GM19468 (cell line): Measurements from ENCODE around the gene MINDY4B.
"Not testable (repeated sequence)": the region's sequence is repeated elsewhere in the genome, so short reads cannot be mapped to it uniquely, and the experiment has no call there.

ENCODE experiments used
- ATAC-seq: cut with Tn5 transposase; IDR thresholded peaks from one replicate; pipeline ENCODE4 v1.9.1; 2021; ENCODE audit warnings: mild to moderate bottlenecking, moderate library complexity, moderate number of reproducible peaks; ENCODE audit not compliant: unreplicated experiment; ENCODE audit errors: extremely low read depth

The MINDY4B gene

DNA sequence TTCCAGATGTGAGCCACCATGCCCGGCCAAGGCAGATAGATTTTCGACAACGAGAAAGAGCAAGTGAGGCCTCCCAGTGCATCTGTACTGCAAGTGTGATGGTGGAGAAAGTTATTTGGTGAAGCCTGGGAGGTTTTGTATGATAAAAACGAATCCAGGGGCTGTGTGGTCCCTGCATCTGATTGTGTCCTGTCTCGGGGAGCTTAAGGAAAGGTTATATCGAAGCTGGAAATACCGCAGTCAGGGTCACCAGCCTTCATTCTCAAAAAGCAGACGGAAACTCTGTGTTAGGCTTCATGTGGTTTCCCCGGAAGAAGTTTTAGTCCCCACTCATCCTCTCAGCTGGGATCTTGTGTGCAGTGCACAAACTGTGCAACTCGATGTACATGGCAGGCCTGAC, 3.4 kb downstream of the MINDY4B start:
- no peak for ATAC-seq

DNA sequence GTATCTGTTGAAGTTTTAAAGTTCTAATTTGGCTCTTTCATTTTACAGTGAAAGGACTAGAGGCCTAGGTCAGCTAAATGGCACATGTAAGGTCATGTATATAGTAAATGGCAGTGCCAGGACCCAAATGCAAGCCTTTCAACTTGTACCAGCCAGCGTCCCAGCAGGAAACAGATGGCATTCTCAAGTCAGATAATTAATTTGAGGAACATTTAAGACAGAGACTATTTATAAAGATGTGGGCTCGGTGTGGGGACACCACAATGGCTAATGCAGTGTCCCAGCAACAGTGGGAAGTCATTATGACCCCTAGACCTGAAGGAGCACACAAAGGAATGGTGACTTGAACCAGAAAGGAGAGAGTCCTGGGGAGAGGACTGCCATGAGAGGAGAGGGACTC, 6.1 kb downstream of the MINDY4B start:
- ATAC-seq, result no peak

DNA sequence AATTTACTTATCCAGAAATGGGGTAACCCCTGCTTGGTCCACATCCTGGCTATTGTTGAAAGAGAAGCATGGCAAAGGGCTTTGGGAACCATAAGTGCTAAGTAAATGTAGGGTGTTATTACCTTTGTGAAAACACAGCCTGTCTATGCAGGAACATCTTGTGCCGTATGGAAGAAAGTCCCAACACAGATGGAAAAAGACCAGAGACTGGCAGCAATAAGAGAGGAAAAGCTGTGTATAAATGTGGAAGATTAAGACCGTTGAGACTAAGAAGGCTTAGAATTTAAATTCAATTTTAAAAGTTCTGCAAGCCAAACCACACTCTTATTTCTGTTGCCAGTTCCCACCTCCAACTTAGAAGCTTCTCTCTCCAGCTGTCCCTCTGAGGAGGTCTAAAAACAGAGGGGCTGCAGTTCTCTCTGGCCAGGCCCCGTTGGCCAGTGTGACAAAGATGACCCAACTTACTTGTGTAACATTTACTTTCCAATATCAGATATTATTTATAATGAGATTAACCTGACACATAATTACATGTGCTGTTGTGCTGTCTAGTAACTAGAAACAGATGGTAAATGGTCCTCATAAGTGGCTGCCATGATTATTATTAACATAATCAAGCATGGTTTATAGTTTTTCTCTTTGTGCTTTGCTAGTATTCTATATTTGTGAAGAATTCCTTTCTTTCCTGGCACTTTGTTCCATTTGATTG, 7.0 kb downstream of the MINDY4B start:
- no peak for ATAC-seq

DNA sequence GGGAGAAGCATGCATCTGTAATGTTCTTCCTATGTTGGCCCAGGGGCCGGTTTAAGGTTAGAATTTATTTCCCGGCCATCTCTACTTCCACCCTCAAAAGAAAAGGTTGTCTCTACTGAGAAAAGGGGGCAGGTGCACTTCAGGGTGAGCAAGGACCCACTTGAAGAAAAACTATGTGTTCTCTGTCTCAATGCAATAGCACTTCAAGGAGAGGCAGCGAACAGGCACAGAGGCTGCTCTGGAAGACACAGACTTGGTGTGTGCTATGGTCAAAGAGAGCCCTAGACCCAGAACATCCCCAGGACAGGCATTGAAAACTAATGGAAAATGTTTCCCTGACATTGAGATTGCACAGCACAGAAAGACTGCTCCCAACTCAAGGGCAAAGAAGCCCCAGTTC, 7.6 kb downstream of the MINDY4B start:
- ATAC-seq, result no peak

DNA sequence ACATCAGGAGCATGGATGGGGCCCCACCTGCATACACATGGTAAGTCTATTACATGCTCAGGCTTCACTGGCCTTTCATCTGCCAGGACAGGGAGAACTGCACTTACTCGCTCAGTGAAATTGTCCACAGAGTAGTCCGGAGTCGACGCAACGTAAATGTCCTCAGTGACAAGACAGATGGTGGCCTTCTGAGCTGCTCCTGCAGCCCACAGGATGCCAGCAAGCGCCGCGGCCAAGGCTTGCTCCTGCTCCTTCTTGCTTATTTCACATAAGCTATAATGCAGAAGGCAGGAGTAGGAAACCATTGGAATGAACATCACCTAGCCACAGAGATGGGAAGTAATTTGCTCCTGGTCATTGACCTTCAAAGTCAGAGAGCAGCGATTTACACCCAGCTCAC, 14.4 kb downstream of the MINDY4B start:
- no peak for ATAC-seq

DNA sequence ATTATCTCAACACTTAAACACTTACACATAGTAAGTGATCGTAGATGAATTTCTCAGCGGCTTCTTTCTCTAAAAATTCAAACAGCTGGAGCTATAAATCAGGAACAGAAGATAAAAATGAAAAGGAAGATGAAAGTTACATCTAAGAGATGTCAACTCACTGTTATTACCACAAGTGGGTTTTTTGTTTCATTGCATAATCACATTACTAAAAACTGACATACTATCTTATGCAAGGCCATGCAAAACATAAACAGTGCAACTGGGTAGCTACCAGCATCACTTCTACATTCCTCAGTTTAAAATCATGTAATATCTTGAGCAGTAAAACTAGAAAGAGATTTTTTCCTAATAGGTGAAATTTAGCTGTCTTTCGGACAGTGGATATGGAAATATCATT, 14.9 kb downstream of the MINDY4B start:
- no peak for ATAC-seq

DNA sequence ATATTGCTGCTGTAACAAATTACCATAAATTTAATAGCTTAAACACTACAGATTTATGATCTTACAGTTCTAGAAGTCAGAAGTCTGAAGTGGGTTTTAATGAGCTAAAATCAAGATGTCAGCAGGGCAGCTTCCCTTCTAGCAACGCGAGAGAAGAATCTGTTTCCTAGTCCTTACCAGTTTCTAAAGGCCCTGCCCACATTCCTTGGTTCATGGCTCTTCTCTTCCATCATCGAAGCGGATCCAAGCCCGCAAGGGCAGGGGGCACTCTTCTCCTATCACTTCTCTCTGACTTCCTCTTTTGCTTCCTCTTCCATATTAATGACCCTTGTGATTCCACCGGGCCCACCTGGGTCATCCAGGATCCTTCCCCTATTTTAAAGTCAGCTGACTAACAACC, 16.1 kb downstream of the MINDY4B start:
- ATAC-seq, result no peak

DNA sequence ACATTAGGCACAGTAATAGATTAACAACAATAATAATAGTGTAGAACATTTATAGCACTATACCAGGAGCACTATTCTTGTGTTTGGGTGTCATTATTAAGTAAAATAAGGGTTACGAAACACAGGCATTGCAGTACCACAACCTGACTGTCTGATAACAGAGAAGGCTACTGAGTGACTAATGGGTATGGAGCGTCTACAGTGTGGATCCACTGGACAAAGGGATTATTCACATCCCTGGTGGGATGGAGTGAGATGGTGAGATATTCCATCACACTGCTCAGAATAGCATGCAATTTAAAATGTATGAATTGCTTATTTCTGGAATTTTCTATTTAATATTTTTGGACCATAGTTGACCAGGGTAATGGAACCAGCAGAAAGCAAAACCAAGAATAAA, 18.2 kb downstream of the MINDY4B start:
- no peak for ATAC-seq

DNA sequence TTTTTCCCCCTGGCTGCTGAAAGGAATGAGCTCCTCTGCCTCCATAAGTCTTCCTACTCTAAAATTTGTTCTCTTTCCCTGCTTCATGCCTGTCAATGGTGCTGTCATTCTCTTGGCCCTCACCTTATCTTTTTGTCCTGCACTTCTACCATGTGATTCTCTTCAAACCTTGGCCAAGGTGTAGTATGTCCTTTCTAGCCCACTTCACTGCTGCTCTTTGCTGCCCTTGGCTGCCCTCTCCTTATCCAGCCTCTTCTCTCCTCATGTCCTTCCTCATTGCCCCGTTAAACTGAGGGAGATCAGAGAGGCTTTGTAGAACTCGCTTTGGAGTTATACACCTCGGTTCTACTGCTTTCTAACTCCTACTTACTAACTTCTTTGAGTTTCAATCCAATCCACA, 19.7 kb downstream of the MINDY4B start:
- no peak for ATAC-seq

DNA sequence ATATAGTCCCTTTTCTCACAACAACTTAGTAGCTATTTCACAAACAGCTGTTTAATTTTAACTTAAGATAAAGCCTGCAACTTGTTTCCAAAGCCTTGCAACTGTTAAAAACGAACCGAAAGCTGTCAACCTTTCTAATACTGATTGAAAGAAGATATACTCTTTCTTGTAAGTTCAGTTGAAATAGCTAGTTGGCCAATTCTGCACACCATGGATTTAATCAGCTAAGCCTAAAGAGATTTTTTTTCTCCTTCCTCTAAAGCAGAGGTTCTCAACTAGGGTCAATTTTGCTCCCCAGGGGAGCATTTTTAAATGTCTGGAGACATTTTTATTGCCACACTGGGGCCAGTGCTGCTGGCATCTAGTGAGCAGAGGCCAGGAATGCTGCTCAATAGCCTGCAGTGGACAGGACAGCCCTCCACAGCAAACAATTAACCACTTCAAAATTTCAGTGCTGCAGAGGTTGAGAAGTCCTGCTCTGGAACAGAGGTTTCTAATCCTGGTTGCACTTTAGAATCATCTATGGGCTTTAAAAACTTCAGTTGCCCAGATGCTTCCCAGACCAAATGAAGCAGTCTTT, 26.2 kb downstream of the MINDY4B start:
- ATAC-seq, result no peak

DNA sequence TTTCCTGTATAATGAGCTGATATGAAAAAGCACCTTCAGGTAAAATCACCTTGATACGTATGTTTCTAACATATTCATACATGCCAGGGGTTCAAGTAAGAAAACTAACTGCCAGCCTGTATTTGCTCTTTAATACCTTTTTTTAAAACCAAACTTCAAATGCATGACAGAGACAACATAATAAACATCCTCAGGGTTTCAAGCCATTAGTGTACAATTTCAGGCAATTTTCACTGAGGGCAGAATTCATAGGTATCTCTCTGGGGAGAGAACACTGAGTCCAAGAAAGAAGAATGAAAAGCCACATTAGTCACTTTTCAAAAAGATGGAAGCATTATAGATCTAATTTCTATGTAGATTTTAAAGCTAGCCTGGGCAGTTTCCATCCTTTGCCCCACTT, 26.9 kb downstream of the MINDY4B start:
- ATAC-seq, result no peak

DNA sequence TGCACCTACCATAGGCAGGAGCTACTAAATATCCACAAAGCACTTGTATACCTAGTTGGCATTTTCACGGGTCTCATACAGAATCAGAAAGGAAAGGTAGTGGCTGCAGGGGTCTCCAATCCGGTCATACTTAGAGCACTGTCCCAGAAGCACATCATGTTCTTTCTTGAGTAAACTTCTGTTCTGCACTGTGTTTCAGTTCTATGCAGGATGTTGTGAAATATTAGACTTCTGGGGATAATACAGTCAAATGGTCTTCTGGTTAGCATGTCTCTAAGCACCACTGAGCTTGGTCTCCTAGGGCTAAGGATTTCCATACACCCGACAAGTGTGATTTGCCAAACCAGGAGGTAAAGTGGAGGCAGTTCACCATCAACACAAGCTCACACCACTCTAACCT, 27.9 kb downstream of the MINDY4B start:
- ATAC-seq, result no peak

DNA sequence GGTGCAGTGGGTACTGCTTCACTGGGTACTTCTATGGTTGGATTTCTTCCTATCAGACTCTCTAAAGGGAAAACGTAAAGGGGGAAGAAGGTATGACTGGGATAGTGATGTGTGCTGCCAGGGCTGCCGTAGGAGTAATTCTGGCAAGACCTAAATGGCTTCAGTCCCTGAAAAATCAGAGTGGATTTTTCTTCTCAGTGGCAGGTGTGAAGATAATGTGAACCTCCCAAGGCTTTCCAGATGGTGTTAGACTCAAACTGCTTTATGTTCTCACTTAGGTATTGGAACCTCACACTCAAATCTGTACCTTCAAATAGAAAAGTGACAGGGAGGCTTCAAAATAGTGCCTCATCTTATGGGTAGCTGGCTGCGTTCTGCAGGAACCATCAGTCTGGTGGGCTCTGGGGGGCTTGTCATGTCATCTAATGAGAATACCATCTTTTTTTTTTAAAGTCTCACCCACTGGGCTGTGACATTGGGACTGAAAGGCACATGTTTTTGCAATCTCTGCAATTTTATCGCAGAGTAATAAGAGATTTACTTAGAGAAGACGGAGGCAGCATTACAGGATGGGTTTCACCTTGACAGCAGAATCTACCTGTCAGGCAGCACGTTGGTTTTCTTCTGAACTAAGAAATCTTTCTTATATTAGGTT, 28.5 kb downstream of the MINDY4B start:
- no peak for ATAC-seq

DNA sequence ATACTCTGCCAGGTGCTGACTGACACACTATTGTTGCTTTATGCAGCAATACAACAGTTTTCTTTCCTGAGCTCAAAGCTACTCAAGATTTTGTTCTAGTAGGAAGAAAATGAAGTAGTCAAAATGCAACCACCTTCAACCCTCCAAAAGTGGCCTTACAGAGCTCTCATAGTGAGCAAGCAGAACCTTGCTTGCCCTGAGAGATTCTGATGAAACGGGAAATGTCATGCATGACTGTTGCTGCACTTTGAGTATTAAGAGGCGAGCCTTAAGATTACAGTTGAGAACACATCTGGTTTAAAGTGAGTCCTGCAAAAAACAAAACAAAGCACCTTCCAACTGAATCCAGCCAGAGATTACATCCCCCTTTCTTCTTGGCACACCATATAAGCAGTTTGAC, 29.7 kb downstream of the MINDY4B start:
- ATAC-seq, result no peak

DNA sequence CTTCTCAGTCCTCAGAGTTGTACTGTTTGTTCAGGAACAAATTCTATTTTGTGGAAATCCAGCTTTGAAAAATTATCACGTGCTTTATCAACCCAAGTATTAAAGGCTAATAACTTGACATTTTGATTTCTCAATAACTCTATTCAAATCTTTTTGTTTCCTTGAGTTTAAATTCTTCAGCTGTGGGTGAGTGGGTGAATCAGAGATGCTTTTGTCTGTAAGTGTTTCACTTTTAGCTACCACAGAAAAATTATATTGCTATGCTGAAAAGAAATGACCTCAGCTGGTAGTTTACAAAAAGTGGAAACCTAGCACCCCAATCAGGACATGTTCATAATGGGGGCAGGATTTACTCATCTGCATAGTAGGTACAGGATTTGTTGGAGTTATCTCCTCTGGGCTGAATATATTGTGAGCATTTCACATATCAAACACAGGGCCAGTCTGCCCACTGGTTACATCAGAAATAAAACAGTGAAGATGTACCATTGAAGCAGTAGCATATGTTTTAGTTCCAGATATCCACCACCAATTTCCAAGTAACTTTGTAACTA, 30.5 kb downstream of the MINDY4B start:
- no peak for ATAC-seq

DNA sequence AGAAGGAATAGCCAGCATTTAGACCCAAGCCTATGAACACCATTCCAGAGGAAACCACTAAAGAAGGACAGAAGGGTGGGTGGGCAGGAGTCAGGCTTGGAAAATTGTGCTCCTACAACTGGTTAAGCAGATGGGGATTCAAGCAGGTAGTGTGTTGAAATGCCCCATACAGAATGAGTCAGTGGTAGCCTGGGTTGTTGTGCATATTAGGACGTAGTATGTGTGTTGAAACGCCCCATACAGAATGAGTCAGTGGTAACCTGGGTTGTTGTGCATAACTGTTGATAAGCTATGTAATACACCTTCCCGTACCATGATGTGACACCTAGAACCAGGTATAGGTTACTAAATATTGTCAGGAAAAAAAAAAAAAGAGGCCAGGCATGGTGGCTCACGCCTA, 34.0 kb downstream of the MINDY4B start:
- no peak for ATAC-seq

DNA sequence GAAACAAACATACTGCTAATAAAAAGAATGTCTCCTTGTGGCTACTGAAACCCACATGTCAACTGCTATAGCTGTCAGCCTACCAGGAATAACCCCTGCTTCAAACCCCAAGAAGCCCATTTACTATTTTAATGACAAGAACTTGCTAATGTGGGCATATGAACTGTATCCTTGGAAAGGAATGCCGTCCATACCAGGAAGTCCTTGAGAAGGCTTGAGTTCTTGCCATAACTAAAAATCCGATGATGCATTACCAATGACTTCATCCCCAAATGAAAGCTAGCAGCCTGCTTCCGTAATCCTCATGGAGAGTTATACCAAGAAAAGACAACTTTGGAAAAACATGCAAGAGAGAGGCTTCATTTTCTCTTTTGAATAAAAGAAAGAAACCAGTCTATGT, 34.8 kb downstream of the MINDY4B start:
- ATAC-seq, result no peak

DNA sequence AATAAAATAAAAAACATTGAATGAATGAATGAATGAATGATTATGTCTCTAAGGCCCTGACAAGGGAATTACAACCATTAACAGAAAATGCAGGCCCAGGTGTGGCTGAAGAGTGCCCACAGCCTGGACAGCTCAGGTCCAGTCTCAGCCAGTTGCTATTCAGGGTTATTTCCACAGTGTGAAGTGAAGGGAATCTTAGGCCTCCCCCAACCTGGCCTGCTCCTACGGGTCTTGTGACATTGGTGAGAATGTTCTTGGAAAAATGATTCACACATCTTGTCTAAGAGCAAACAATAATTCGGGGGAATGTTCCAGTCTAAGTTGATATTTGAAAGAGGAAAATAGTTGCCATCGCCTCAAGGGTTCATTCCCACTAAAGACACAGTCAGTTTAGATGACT, 37.0 kb downstream of the MINDY4B start:
- no peak for ATAC-seq

DNA sequence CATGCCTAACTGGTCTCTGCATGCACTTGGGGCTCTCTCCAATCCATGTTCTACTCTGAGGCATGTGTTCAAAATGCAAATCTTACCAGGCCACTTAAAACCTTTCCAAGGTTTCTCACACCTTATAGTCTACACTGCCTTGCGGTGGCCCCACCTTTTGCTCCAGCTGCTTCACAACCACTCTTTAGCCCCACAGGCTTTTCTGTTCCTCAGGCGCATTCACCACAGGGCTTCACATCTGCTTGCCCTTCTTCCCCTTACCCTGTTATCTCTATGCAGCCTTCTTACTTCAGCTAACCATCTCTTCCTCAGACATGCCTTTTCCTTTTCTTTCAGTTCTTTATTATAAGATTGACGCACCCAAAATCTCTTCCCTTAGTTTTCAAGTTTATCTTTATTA, 37.8 kb downstream of the MINDY4B start:
- no peak for ATAC-seq

DNA sequence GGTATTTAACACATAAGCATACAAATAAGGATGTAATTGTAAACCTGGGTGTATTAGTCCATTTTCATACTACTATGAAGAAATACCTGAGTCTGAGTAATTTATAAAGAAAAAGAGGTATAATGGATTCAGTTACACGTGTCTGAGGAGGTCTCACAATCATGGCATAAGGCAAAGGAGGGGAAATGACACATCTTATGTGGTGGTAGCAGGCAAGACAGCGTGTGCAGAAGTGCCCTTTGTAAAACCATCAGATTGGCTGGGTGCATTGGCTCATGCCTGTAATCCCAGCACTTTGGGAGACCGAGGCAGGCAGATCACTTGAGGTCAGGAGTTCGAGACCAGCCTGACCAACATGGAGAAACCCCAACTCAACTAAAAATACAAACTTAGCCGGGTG, 41.3 kb downstream of the MINDY4B start:
- not testable (repeated sequence) for ATAC-seq

DNA sequence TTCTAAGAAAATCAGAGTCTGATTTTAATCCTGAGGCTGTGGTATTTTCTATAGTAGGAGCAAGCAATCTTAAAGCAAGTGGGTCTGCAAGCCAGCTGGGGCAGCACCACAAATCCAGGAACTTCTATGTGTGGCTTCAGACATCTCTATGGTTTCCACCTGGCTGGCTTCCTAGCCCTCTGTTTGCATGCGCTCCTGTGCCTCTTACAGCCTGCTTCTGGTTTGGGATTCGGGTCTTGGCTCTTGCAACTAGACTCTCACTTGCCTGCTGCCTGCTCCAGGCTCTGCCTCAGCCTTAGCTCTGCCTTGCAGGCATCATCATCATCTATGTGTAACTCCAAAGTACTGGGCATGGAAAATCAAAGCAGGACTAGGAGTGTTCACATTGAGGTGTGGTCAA, 43.4 kb downstream of the MINDY4B start:
- no peak for ATAC-seq

DNA sequence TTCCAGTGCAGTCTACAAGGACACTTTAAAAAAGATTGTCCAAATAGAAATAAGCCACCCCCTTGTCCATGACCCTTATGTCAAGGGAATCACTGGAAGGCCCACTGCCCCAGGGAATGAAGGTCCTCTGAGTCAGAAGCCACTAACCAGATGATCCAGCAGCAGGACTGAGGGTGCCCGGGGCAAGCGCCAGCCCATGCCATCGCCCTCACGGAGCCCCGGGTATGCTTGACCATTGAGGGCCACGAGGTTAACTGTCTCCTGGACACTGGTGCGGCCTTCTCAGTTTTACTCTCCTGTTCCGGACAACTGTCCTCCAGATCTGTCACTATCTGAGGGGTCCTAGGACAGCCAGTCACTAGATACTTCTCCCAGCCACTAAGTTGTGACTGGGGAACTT, 47.3 kb downstream of the MINDY4B start:
- not testable (repeated sequence) for ATAC-seq
